Glomerular endothelial cell (primary cell): ENCODE measurements around the gene GADD45B. TPM values are rescaled to one million over a fixed set of nuclear protein-coding genes. Genes with fewer than 3 reads are reported as not detected.
"Not testable (repeated sequence)": the region's sequence is repeated elsewhere in the genome, so short reads cannot be mapped to it uniquely, and the experiment has no call there.

Experiments used
- DNase-seq: peaks from one replicate; pipeline ENCODE4 v3.0.0-alpha.2; 2011; ENCODE audit warnings: low read depth, low spot score; ENCODE audit errors: extremely low read depth
- total RNA-seq: library from RNA; depleted of rRNA; stranded (reverse); fragments of >200 nt; gene quantifications from 2 replicates; pipeline ENCODE4 v1.2.3, GENCODE V29; 2015

Gene GADD45B
- total RNA-seq, 1 donor from 2014 or later = 90.1 TPM

- no peak for DNase-seq
Measured at GRCh38 chr19:2509096-2509495, 33.2 kb downstream of the GADD45B start.

GRCh38 chr19:2511570-2511969 is 35.6 kb downstream of the GADD45B start:
- no peak for DNase-seq

- DNase-seq = no peak
Measured at GRCh38 chr19:2511991-2512390, 36.1 kb downstream of the GADD45B start.

GRCh38 chr19:2512523-2513431 is 36.9 kb downstream of the GADD45B start:
- no peak for DNase-seq

GRCh38 chr19:2514981-2515518 is 39.1 kb downstream of the GADD45B start:
- no peak for DNase-seq

GRCh38 chr19:2516727-2517126 is 40.8 kb downstream of the GADD45B start:
- DNase-seq = no peak

GRCh38 chr19:2517881-2518601 is 42.1 kb downstream of the GADD45B start:
- DNase-seq = no peak

GRCh38 chr19:2518856-2519255 is 42.9 kb downstream of the GADD45B start:
- DNase-seq = not testable (repeated sequence)

GRCh38 chr19:2519482-2519881 is 43.6 kb downstream of the GADD45B start:
- DNase-seq = no peak

- DNase-seq = no peak
Measured at GRCh38 chr19:2523630-2524311, 47.8 kb downstream of the GADD45B start.

GRCh38 chr19:2524361-2524839 is 48.5 kb downstream of the GADD45B start:
- DNase-seq = no peak

- DNase-seq = no peak
Measured at GRCh38 chr19:2524840-2525723, 49.2 kb downstream of the GADD45B start.

GRCh38 chr19:2527171-2527570 is 51.2 kb downstream of the GADD45B start:
- no peak for DNase-seq

GRCh38 chr19:2527686-2528085 is 51.8 kb downstream of the GADD45B start:
- no peak for DNase-seq

Other genes with a start within 250 kb of the GADD45B start
- gene PLEKHJ1, start 239.8 kb upstream of the GADD45B start, total RNA-seq = 68.1 and 69.8 TPM in 2 replicates
- 45.9 and 90.2 TPM in 2 replicates for gene SF3A2, start 239.3 kb upstream of the GADD45B start, total RNA-seq
- gene AMH, start 226.8 kb upstream of the GADD45B start, total RNA-seq = 1.4 and 2.1 TPM in 2 replicates
- gene JSRP1, start 219.7 kb upstream of the GADD45B start, total RNA-seq = 0.23 and 0.48 TPM in 2 replicates
- 0.05 TPM in 1 of 2 replicates, not detected in the other for gene PEAK3, start 194.0 kb upstream of the GADD45B start, total RNA-seq
- not detected in 2 replicates for gene LINGO3, start 168.0 kb upstream of the GADD45B start, total RNA-seq
- 128 and 231 TPM in 2 replicates for gene LSM7, start 147.5 kb upstream of the GADD45B start, total RNA-seq
- gene SPPL2B, start 147.4 kb upstream of the GADD45B start, total RNA-seq = 32.5 and 58.5 TPM in 2 replicates
- gene TMPRSS9, start 115.9 kb upstream of the GADD45B start, total RNA-seq = not detected in 2 replicates
- gene TIMM13, start 48.5 kb upstream of the GADD45B start, total RNA-seq = 47.1 and 52.1 TPM in 2 replicates
- 69.7 and 83.3 TPM in 2 replicates for gene LMNB2, start 19.2 kb upstream of the GADD45B start, total RNA-seq
- 0.19 and 1.3 TPM in 2 replicates for gene GNG7, start 226.6 kb downstream of the GADD45B start, total RNA-seq
- 0.47 and 3.1 TPM in 2 replicates for gene DIRAS1, start 245.2 kb downstream of the GADD45B start, total RNA-seq